Kidney glomerular epithelial cell (primary cell): ENCODE data around the gene KIFC3.
"Not testable (repeated sequence)": the region's sequence is repeated elsewhere in the genome, so short reads cannot be mapped to it uniquely, and the experiment has no call there.

Experiments used
- DNase-seq: peaks from one replicate; lab custom pipeline; 2025; lab: John Stamatoyannopoulos, UW

KIFC3 gene

GRCh38 chr16:57804111-57804837, 2.0 kb upstream of the KIFC3 start:
- no peak for DNase-seq

GRCh38 chr16:57803134-57803990, 1.1 kb upstream of the KIFC3 start:
- DNase-seq = no peak

- no peak for DNase-seq
These were observed 416 bp downstream of the KIFC3 start for GRCh38 chr16:57801809-57802340.

GRCh38 chr16:57801098-57801808, 1.0 kb downstream of the KIFC3 start:
- peak; percentile 43 for DNase-seq

GRCh38 chr16:57800200-57801097, 1.8 kb downstream of the KIFC3 start:
- no peak for DNase-seq

GRCh38 chr16:57799600-57800199, 2.6 kb downstream of the KIFC3 start:
- DNase-seq = no peak

GRCh38 chr16:57798953-57799599, 3.2 kb downstream of the KIFC3 start:
- DNase-seq = no peak

GRCh38 chr16:57798267-57798810, 4.0 kb downstream of the KIFC3 start:
- DNase-seq = no peak

GRCh38 chr16:57797526-57798266, 4.6 kb downstream of the KIFC3 start:
- DNase-seq = peak; percentile 83

GRCh38 chr16:57797216-57797525, 5.1 kb downstream of the KIFC3 start:
- DNase-seq = no peak

- not testable (repeated sequence) for DNase-seq
These were observed 6.3 kb downstream of the KIFC3 start for GRCh38 chr16:57796014-57796413.

GRCh38 chr16:57795431-57795878, 6.8 kb downstream of the KIFC3 start:
- DNase-seq = peak; percentile 50

GRCh38 chr16:57794849-57795430, 7.4 kb downstream of the KIFC3 start:
- DNase-seq = no peak

- no peak for DNase-seq
These were observed 10.3 kb downstream of the KIFC3 start for GRCh38 chr16:57791893-57792461.

GRCh38 chr16:57791195-57791892, 10.9 kb downstream of the KIFC3 start:
- DNase-seq = no peak

- no peak for DNase-seq
These were observed 13.3 kb downstream of the KIFC3 start for GRCh38 chr16:57788951-57789350.

GRCh38 chr16:57788252-57788841, 13.9 kb downstream of the KIFC3 start:
- DNase-seq = no peak

GRCh38 chr16:57787519-57787905, 14.8 kb downstream of the KIFC3 start:
- DNase-seq = no peak
